ENCODE measurements around the gene SLAIN1.
A peak's percentile ranks its signal among the peaks of the same experiment; 100 is the strongest.

SLAIN1 gene

GRCh38 chr13:77691871-77692270 is 5.6 kb upstream of the SLAIN1 start:
- Histone ChIP-seq H3K27me3 (replicated peaks; ENCODE audit: control insufficient read depth, insufficient read depth, low read length, poor library complexity, severe bottlenecking) (no peaks in the 10 kb centered on the region), H3K4me3 (ENCODE audit: insufficient read depth, low read depth, low read length, poor library complexity, severe bottlenecking) (no peak overlapping the region), H3K36me3 (ENCODE audit: control insufficient read depth, insufficient read depth, low read length) (no peaks in the 10 kb centered on the region), H3K4me1 (ENCODE audit: control insufficient read depth, insufficient read depth, low read length, poor library complexity, severe bottlenecking) (peaks cover 7% of the 10 kb centered on the region), H3K9me3 (ENCODE audit: control insufficient read depth, low read length) (no peaks in the 10 kb centered on the region), H3K27ac (ENCODE audit: insufficient read depth, low read length, poor library complexity, severe bottlenecking) (no peak overlapping the region)
- no peak for DNase-seq

- H3K4me3 ChIP-seq (ENCODE audit: insufficient read depth, low read depth, low read length, poor library complexity, severe bottlenecking) = no peak overlapping the region
- peaks cover 7% of the 10 kb centered on the region for H3K4me1 ChIP-seq (ENCODE audit: control insufficient read depth, insufficient read depth, low read length, poor library complexity, severe bottlenecking)
Observed at GRCh38 chr13:77692746-77693448, 4.6 kb upstream of the SLAIN1 start.

GRCh38 chr13:77693449-77693940 is 4.0 kb upstream of the SLAIN1 start:
- H3K4me3 ChIP-seq (ENCODE audit: insufficient read depth, low read depth, low read length, poor library complexity, severe bottlenecking) = no peak overlapping the region
- no peaks in the 10 kb centered on the region for H3K36me3 ChIP-seq (ENCODE audit: control insufficient read depth, insufficient read depth, low read length)
- no peaks in the 10 kb centered on the region for H3K9me3 ChIP-seq (ENCODE audit: control insufficient read depth, low read length)
- no peak for DNase-seq
- peaks cover 7% of the 10 kb centered on the region for H3K4me1 ChIP-seq (ENCODE audit: control insufficient read depth, insufficient read depth, low read length, poor library complexity, severe bottlenecking)
- H3K27ac ChIP-seq (ENCODE audit: insufficient read depth, low read length, poor library complexity, severe bottlenecking) = no peak overlapping the region
- no peaks in the 10 kb centered on the region for H3K27me3 ChIP-seq (replicated peaks; ENCODE audit: control insufficient read depth, insufficient read depth, low read length, poor library complexity, severe bottlenecking)

More at GRCh38 chr13:77692746-77693448, 4.6 kb upstream of the SLAIN1 start:
- Histone ChIP-seq H3K9me3 (ENCODE audit: control insufficient read depth, low read length) (no peaks in the 10 kb centered on the region), H3K27me3 (replicated peaks; ENCODE audit: control insufficient read depth, insufficient read depth, low read length, poor library complexity, severe bottlenecking) (no peaks in the 10 kb centered on the region), H3K36me3 (ENCODE audit: control insufficient read depth, insufficient read depth, low read length) (no peaks in the 10 kb centered on the region), H3K27ac (ENCODE audit: insufficient read depth, low read length, poor library complexity, severe bottlenecking) (no peak overlapping the region)
- no peak for DNase-seq

GRCh38 chr13:77696006-77696878 is 1.2 kb upstream of the SLAIN1 start:
- DNase-seq = peak in 2 of 3 donors; percentile 4 to 10
- no peaks in the 10 kb centered on the region for H3K36me3 ChIP-seq (ENCODE audit: control insufficient read depth, insufficient read depth, low read length)
- H3K4me3 ChIP-seq (ENCODE audit: insufficient read depth, low read depth, low read length, poor library complexity, severe bottlenecking) = peak overlapping the region; percentile 75
- H3K4me1 ChIP-seq (ENCODE audit: control insufficient read depth, insufficient read depth, low read length, poor library complexity, severe bottlenecking) = peaks cover 15% of the 10 kb centered on the region
- H3K27ac ChIP-seq (ENCODE audit: insufficient read depth, low read length, poor library complexity, severe bottlenecking) = peak overlapping the region; percentile 84
- no peaks in the 10 kb centered on the region for H3K9me3 ChIP-seq (ENCODE audit: control insufficient read depth, low read length)
- H3K27me3 ChIP-seq (replicated peaks; ENCODE audit: control insufficient read depth, insufficient read depth, low read length, poor library complexity, severe bottlenecking) = no peaks in the 10 kb centered on the region

- Histone ChIP-seq H3K36me3 (ENCODE audit: control insufficient read depth, insufficient read depth, low read length) (no peaks in the 10 kb centered on the region), H3K27ac (ENCODE audit: insufficient read depth, low read length, poor library complexity, severe bottlenecking) (peak overlapping the region; percentile 84), H3K4me3 (ENCODE audit: insufficient read depth, low read depth, low read length, poor library complexity, severe bottlenecking) (peak overlapping the region; percentile 75), H3K27me3 (replicated peaks; ENCODE audit: control insufficient read depth, insufficient read depth, low read length, poor library complexity, severe bottlenecking) (no peaks in the 10 kb centered on the region), H3K9me3 (ENCODE audit: control insufficient read depth, low read length) (no peaks in the 10 kb centered on the region), H3K4me1 (ENCODE audit: control insufficient read depth, insufficient read depth, low read length, poor library complexity, severe bottlenecking) (peaks cover 15% of the 10 kb centered on the region)
- DNase-seq = no peak
Observed at GRCh38 chr13:77696879-77697216, 639 bp upstream of the SLAIN1 start.

- Histone ChIP-seq H3K4me3 (ENCODE audit: insufficient read depth, low read depth, low read length, poor library complexity, severe bottlenecking) (peak overlapping the region; percentile 97), H3K36me3 (ENCODE audit: control insufficient read depth, insufficient read depth, low read length) (no peaks in the 10 kb centered on the region), H3K27ac (ENCODE audit: insufficient read depth, low read length, poor library complexity, severe bottlenecking) (peak overlapping the region; percentile 59), H3K4me1 (ENCODE audit: control insufficient read depth, insufficient read depth, low read length, poor library complexity, severe bottlenecking) (peaks cover 15% of the 10 kb centered on the region), H3K9me3 (ENCODE audit: control insufficient read depth, low read length) (no peaks in the 10 kb centered on the region), H3K27me3 (replicated peaks; ENCODE audit: control insufficient read depth, insufficient read depth, low read length, poor library complexity, severe bottlenecking) (no peaks in the 10 kb centered on the region)
- peak; percentile 9 to 35 (median 27) for DNase-seq
Observed at GRCh38 chr13:77698201-77699058, 943 bp downstream of the SLAIN1 start.

- H3K4me3 ChIP-seq (ENCODE audit: insufficient read depth, low read depth, low read length, poor library complexity, severe bottlenecking) = peak overlapping the region; percentile 97
- H3K27ac ChIP-seq (ENCODE audit: insufficient read depth, low read length, poor library complexity, severe bottlenecking) = peak overlapping the region; percentile 59
- peaks cover 15% of the 10 kb centered on the region for H3K4me1 ChIP-seq (ENCODE audit: control insufficient read depth, insufficient read depth, low read length, poor library complexity, severe bottlenecking)
- no peaks in the 10 kb centered on the region for H3K27me3 ChIP-seq (replicated peaks; ENCODE audit: control insufficient read depth, insufficient read depth, low read length, poor library complexity, severe bottlenecking)
- no peak for DNase-seq
- no peaks in the 10 kb centered on the region for H3K9me3 ChIP-seq (ENCODE audit: control insufficient read depth, low read length)
- H3K36me3 ChIP-seq (ENCODE audit: control insufficient read depth, insufficient read depth, low read length) = no peaks in the 10 kb centered on the region
Observed at GRCh38 chr13:77699059-77699680, 1.7 kb downstream of the SLAIN1 start.

GRCh38 chr13:77701305-77701704 is 3.8 kb downstream of the SLAIN1 start:
- Histone ChIP-seq H3K36me3 (ENCODE audit: control insufficient read depth, insufficient read depth, low read length) (no peaks in the 10 kb centered on the region), H3K27ac (ENCODE audit: insufficient read depth, low read length, poor library complexity, severe bottlenecking) (no peak overlapping the region), H3K4me1 (ENCODE audit: control insufficient read depth, insufficient read depth, low read length, poor library complexity, severe bottlenecking) (peaks cover 13% of the 10 kb centered on the region), H3K9me3 (ENCODE audit: control insufficient read depth, low read length) (no peaks in the 10 kb centered on the region), H3K4me3 (ENCODE audit: insufficient read depth, low read depth, low read length, poor library complexity, severe bottlenecking) (no peak overlapping the region), H3K27me3 (replicated peaks; ENCODE audit: control insufficient read depth, insufficient read depth, low read length, poor library complexity, severe bottlenecking) (no peaks in the 10 kb centered on the region)
- DNase-seq = no peak

GRCh38 chr13:77702366-77702765 is 4.9 kb downstream of the SLAIN1 start:
- Histone ChIP-seq H3K4me3 (ENCODE audit: insufficient read depth, low read depth, low read length, poor library complexity, severe bottlenecking) (no peak overlapping the region), H3K36me3 (ENCODE audit: control insufficient read depth, insufficient read depth, low read length) (no peaks in the 10 kb centered on the region), H3K4me1 (ENCODE audit: control insufficient read depth, insufficient read depth, low read length, poor library complexity, severe bottlenecking) (peaks cover 8% of the 10 kb centered on the region), H3K9me3 (ENCODE audit: control insufficient read depth, low read length) (no peaks in the 10 kb centered on the region), H3K27me3 (replicated peaks; ENCODE audit: control insufficient read depth, insufficient read depth, low read length, poor library complexity, severe bottlenecking) (no peaks in the 10 kb centered on the region), H3K27ac (ENCODE audit: insufficient read depth, low read length, poor library complexity, severe bottlenecking) (no peak overlapping the region)
- no peak for DNase-seq

Data from effector memory CD4-positive, alpha-beta T cell (primary cell).